ENCODE results near the gene RAD51AP1.

The RAD51AP1 gene

DNA sequence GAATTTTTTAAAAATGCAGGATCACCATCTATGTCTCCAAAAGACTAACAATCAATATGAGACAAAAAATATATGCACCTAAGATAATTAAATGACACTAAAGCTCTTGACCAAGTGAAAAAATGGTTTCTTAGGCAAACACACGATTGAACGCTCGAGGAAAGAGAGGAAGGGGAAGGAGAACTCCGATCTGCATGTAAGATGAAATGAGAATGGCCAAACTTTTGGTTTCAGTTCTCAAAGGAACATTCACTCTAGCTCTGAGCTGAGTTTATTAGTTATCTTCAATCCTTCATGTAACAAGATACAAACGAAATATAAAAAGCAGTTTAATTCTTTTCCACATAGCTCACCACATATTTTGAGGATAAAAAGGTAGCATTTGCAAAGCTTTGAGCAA, 26.1 kb downstream of the RAD51AP1 start:
- H3K27ac ChIP-seq (ENCODE audit: low read length): peak overlapping the region; percentile 31; the same call in 1 of the 2 replicates
- H2AFZ ChIP-seq (ENCODE audit: low read length): peak overlapping the region; percentile 38
- TF ChIP-seq, protein P1, sequence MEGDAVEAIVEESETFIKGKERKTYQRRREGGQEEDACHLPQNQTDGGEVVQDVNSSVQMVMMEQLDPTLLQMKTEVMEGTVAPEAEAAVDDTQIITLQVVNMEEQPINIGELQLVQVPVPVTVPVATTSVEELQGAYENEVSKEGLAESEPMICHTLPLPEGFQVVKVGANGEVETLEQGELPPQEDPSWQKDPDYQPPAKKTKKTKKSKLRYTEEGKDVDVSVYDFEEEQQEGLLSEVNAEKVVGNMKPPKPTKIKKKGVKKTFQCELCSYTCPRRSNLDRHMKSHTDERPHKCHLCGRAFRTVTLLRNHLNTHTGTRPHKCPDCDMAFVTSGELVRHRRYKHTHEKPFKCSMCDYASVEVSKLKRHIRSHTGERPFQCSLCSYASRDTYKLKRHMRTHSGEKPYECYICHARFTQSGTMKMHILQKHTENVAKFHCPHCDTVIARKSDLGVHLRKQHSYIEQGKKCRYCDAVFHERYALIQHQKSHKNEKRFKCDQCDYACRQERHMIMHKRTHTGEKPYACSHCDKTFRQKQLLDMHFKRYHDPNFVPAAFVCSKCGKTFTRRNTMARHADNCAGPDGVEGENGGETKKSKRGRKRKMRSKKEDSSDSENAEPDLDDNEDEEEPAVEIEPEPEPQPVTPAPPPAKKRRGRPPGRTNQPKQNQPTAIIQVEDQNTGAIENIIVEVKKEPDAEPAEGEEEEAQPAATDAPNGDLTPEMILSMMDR (IDR thresholded peaks at IDR 0.05; ENCODE audit: low read length): no peak
- no peak for TF ChIP-seq EZH2 (optimal IDR thresholded peaks at IDR 0.05; ENCODE audit: low read depth, low read length)
- no peak for TF ChIP-seq EZH2phosphoT487 (IDR thresholded peaks at IDR 0.05; ENCODE audit: low read length)
- peak overlapping the region; percentile 23; the same call in 1 of the 2 replicates for H3K9ac ChIP-seq (ENCODE audit: low read length)
- peak; percentile 32 for DNase-seq
- no peaks in the 10 kb centered on the region for H3K36me3 ChIP-seq (replicated peaks; ENCODE audit: insufficient read depth, low read length)
- H3K27me3 ChIP-seq (replicated peaks; ENCODE audit: insufficient read depth, low read length): no peaks in the 10 kb centered on the region
- no peaks in the 10 kb centered on the region for H3K9me2 ChIP-seq (replicated peaks; ENCODE audit: insufficient read depth, low read length)
- peak overlapping the region; percentile 76 for H3K4me2 ChIP-seq (ENCODE audit: low read depth, low read length)
- H3F3A ChIP-seq (ENCODE audit: insufficient read depth, low read length): peaks cover 4% of the 10 kb centered on the region; the same call in 1 of the 2 replicates
- H3K4me1 ChIP-seq (ENCODE audit: low read length): peaks cover 9% of the 10 kb centered on the region; the same call in 1 of the 2 replicates
- no peaks in the 10 kb centered on the region for H4K20me1 ChIP-seq (ENCODE audit: insufficient read depth, low read length)
- H3K79me2 ChIP-seq (ENCODE audit: low read length): no peaks in the 10 kb centered on the region
- H3K4me3 ChIP-seq (ENCODE audit: low read length): peak overlapping the region; percentile 39
- no peaks in the 10 kb centered on the region for H3K9me3 ChIP-seq (replicated peaks; ENCODE audit: insufficient read depth, low read length)

- H2AFZ ChIP-seq (ENCODE audit: low read length): no peak overlapping the region
- no peaks in the 10 kb centered on the region for H3K9me2 ChIP-seq (replicated peaks; ENCODE audit: insufficient read depth, low read length)
- no peaks in the 10 kb centered on the region for H3K27me3 ChIP-seq (replicated peaks; ENCODE audit: insufficient read depth, low read length)
- peaks cover 4% of the 10 kb centered on the region; the same call in 1 of the 2 replicates for H3F3A ChIP-seq (ENCODE audit: insufficient read depth, low read length)
- H3K4me3 ChIP-seq (ENCODE audit: low read length): no peak overlapping the region
- H3K4me1 ChIP-seq (ENCODE audit: low read length): peaks cover 9% of the 10 kb centered on the region; the same call in 1 of the 2 replicates
- H3K4me2 ChIP-seq (ENCODE audit: low read depth, low read length): 0 out of 2 replicates have a peak overlapping the region, but pooled peaks have one; percentile 5
- H3K27ac ChIP-seq (ENCODE audit: low read length): no peak overlapping the region
- H3K36me3 ChIP-seq (replicated peaks; ENCODE audit: insufficient read depth, low read length): no peaks in the 10 kb centered on the region
- H3K9ac ChIP-seq (ENCODE audit: low read length): no peak overlapping the region
- H3K79me2 ChIP-seq (ENCODE audit: low read length): no peaks in the 10 kb centered on the region
- no peak for DNase-seq
- H4K20me1 ChIP-seq (ENCODE audit: insufficient read depth, low read length): no peaks in the 10 kb centered on the region
- TF ChIP-seq EZH2phosphoT487 (IDR thresholded peaks at IDR 0.05; ENCODE audit: low read length): no peak
- TF ChIP-seq, protein P1 (IDR thresholded peaks at IDR 0.05; ENCODE audit: low read length): no peak
- no peak for TF ChIP-seq EZH2 (optimal IDR thresholded peaks at IDR 0.05; ENCODE audit: low read depth, low read length)
- H3K9me3 ChIP-seq (replicated peaks; ENCODE audit: insufficient read depth, low read length): no peaks in the 10 kb centered on the region
These were observed 27.8 kb downstream of the RAD51AP1 start for GRCh38 chr12:4566474-4566873.

- no peak overlapping the region for H3K9ac ChIP-seq (ENCODE audit: low read length)
- peaks cover 9% of the 10 kb centered on the region; the same call in 1 of the 2 replicates for H3K4me1 ChIP-seq (ENCODE audit: low read length)
- no peaks in the 10 kb centered on the region for H3K79me2 ChIP-seq (ENCODE audit: low read length)
- H3K36me3 ChIP-seq (replicated peaks; ENCODE audit: insufficient read depth, low read length): no peaks in the 10 kb centered on the region
- H3K9me2 ChIP-seq (replicated peaks; ENCODE audit: insufficient read depth, low read length): no peaks in the 10 kb centered on the region
- H3K4me2 ChIP-seq (ENCODE audit: low read depth, low read length): no peak overlapping the region
- H4K20me1 ChIP-seq (ENCODE audit: insufficient read depth, low read length): no peaks in the 10 kb centered on the region
- no peak overlapping the region for H3K4me3 ChIP-seq (ENCODE audit: low read length)
- DNase-seq: no peak
- H3K27ac ChIP-seq (ENCODE audit: low read length): no peak overlapping the region
- H3K9me3 ChIP-seq (replicated peaks; ENCODE audit: insufficient read depth, low read length): no peaks in the 10 kb centered on the region
- H3F3A ChIP-seq (ENCODE audit: insufficient read depth, low read length): peaks cover 4% of the 10 kb centered on the region; the same call in 1 of the 2 replicates
- no peak for TF ChIP-seq EZH2 (optimal IDR thresholded peaks at IDR 0.05; ENCODE audit: low read depth, low read length)
- TF ChIP-seq EZH2phosphoT487 (IDR thresholded peaks at IDR 0.05; ENCODE audit: low read length): no peak
- TF ChIP-seq, protein P1 (IDR thresholded peaks at IDR 0.05; ENCODE audit: low read length): no peak
- H3K27me3 ChIP-seq (replicated peaks; ENCODE audit: insufficient read depth, low read length): no peaks in the 10 kb centered on the region
- no peak overlapping the region for H2AFZ ChIP-seq (ENCODE audit: low read length)
These were observed 28.6 kb downstream of the RAD51AP1 start for GRCh38 chr12:4567073-4567881.
